Measurements from ENCODE around the gene KLHL8. TPM values are rescaled to one million over a fixed set of nuclear protein-coding genes. Genes with fewer than 3 reads are reported as not detected.

Gene KLHL8
- polyA plus RNA-seq, 1 donor (not counting 4 experiments of a cell fraction or from before 2014, with no cell fraction given): 6.7 TPM

DNA sequence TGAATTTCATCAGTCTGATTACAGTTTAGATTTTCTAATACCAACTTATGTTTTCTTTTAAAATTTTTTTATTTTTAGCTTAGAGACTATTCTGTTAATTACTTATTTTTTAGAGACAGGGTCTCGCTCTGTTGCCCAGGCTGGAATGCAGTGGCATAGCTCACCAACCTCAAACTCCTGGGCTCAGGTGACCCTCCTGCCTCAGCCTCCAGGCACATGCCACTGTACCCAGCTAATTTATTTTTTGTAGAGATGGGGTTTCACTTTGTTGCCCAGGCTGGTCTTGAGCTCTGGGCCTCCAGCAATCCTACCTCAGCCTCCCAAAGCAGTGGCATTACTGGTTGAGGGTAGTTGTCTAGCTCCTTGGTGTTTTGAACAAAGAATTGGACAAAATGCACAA lies 102.0 kb downstream of the KLHL8 start:
- no peaks in the 10 kb centered on the region for H3K9me3 ChIP-seq (ENCODE audit: control insufficient read depth, low read depth, low read length)
- H3K79me2 ChIP-seq (ENCODE audit: control insufficient read depth, insufficient read depth, low read length): peaks cover 3% of the 10 kb centered on the region
- no peaks in the 10 kb centered on the region for H3K27me3 ChIP-seq (ENCODE audit: control insufficient read depth, extremely low read depth, insufficient read depth, low read length)
- no peak overlapping the region for H3K4me3 ChIP-seq (ENCODE audit: control insufficient read depth in 2 of 3, extremely low read depth in 1 of 3, insufficient read depth in 2 of 3, low read depth in 1 of 3, low read length in 3 of 3)
- peaks cover 7 to 8% of the 10 kb centered on the region in 2 experiments for H3K36me3 ChIP-seq (ENCODE audit: control insufficient read depth in 2 of 2, extremely low read depth in 1 of 2, insufficient read depth in 2 of 2, low read length in 2 of 2)
- peaks cover 3% of the 10 kb centered on the region for H3K9me1 ChIP-seq (ENCODE audit: control insufficient read depth, extremely low read depth, insufficient read depth, low read length)
- H3K27ac ChIP-seq (ENCODE audit: control insufficient read depth, insufficient read depth, low read length): no peak overlapping the region
- dilution Hi-C loops (cut with MboI; ENCODE audit: extremely low pct_ligation_motif_present, low sequenced_read_pairs): no loop called here
- no peak overlapping the region for H3K9ac ChIP-seq (ENCODE audit: control insufficient read depth, extremely low read depth, insufficient read depth, low read length)
- FAIRE-seq: no peak
- TF ChIP-seq, protein P1, sequence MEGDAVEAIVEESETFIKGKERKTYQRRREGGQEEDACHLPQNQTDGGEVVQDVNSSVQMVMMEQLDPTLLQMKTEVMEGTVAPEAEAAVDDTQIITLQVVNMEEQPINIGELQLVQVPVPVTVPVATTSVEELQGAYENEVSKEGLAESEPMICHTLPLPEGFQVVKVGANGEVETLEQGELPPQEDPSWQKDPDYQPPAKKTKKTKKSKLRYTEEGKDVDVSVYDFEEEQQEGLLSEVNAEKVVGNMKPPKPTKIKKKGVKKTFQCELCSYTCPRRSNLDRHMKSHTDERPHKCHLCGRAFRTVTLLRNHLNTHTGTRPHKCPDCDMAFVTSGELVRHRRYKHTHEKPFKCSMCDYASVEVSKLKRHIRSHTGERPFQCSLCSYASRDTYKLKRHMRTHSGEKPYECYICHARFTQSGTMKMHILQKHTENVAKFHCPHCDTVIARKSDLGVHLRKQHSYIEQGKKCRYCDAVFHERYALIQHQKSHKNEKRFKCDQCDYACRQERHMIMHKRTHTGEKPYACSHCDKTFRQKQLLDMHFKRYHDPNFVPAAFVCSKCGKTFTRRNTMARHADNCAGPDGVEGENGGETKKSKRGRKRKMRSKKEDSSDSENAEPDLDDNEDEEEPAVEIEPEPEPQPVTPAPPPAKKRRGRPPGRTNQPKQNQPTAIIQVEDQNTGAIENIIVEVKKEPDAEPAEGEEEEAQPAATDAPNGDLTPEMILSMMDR (optimal IDR thresholded peaks at IDR 0.05 in 1 of 3, IDR thresholded peaks at IDR 0.05 in 1 of 3, conservative IDR thresholded peaks at IDR 0.05 in 1 of 3; ENCODE audit: extremely low read depth in 1 of 3, insufficient read depth in 2 of 3, low read length in 3 of 3): no peak
- TF ChIP-seq EZH2 (IDR thresholded peaks at IDR 0.05; ENCODE audit: low read length): no peak
- no peak overlapping the region for H2AFZ ChIP-seq (ENCODE audit: control insufficient read depth, low read length)
- no peaks in the 10 kb centered on the region for H4K20me1 ChIP-seq (ENCODE audit: control insufficient read depth, extremely low read depth, insufficient read depth, low read length)
- DNase-seq (ENCODE audit: low read depth, low spot score): no peak
- peaks cover 43% of the 10 kb centered on the region for H3K4me1 ChIP-seq (ENCODE audit: control insufficient read depth, extremely low read depth, insufficient read depth, low read length)
- H3K4me2 ChIP-seq (ENCODE audit: control insufficient read depth, extremely low read depth, insufficient read depth, low read depth, low read length): no peak overlapping the region

DNA sequence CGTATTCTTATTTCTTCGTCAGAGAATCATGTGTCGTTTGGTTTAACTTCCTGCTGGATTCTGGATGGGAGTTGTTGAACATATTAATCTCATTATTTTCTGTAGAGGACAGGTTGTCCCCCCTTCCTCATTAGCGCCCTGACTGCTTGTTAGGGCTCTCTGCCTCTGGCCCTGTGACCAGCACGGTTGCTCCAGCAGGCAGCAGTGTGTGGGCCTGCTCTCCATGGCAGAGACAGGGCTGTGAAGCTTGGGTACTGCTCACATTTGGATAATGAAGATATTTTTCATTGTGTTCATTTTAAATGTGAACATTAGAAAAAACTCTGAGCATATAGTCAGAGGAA lies 102.7 kb downstream of the KLHL8 start:
- H3K36me3 ChIP-seq (ENCODE audit: control insufficient read depth in 2 of 2, extremely low read depth in 1 of 2, insufficient read depth in 2 of 2, low read length in 2 of 2): peaks cover 10 to 12% of the 10 kb centered on the region in 2 experiments
- H3K9me3 ChIP-seq (ENCODE audit: control insufficient read depth, low read depth, low read length): no peaks in the 10 kb centered on the region
- no peak for TF ChIP-seq EZH2 (IDR thresholded peaks at IDR 0.05; ENCODE audit: low read length)
- TF ChIP-seq, protein P1 (optimal IDR thresholded peaks at IDR 0.05 in 1 of 3, IDR thresholded peaks at IDR 0.05 in 1 of 3, conservative IDR thresholded peaks at IDR 0.05 in 1 of 3; ENCODE audit: extremely low read depth in 1 of 3, insufficient read depth in 2 of 3, low read length in 3 of 3): no peak
- dilution Hi-C loops (cut with MboI; ENCODE audit: extremely low pct_ligation_motif_present, low sequenced_read_pairs): no loop called here
- H4K20me1 ChIP-seq (ENCODE audit: control insufficient read depth, extremely low read depth, insufficient read depth, low read length): no peaks in the 10 kb centered on the region
- no peak overlapping the region for H2AFZ ChIP-seq (ENCODE audit: control insufficient read depth, low read length)
- H3K4me3 ChIP-seq (ENCODE audit: control insufficient read depth in 2 of 3, extremely low read depth in 1 of 3, insufficient read depth in 2 of 3, low read depth in 1 of 3, low read length in 3 of 3): no peak overlapping the region
- H3K79me2 ChIP-seq (ENCODE audit: control insufficient read depth, insufficient read depth, low read length): no peaks in the 10 kb centered on the region
- peaks cover 3% of the 10 kb centered on the region for H3K9me1 ChIP-seq (ENCODE audit: control insufficient read depth, extremely low read depth, insufficient read depth, low read length)
- no peak overlapping the region for H3K4me2 ChIP-seq (ENCODE audit: control insufficient read depth, extremely low read depth, insufficient read depth, low read depth, low read length)
- FAIRE-seq (no peak), DNase-seq (ENCODE audit: low read depth, low spot score) (no peak)
- no peak overlapping the region for H3K27ac ChIP-seq (ENCODE audit: control insufficient read depth, insufficient read depth, low read length)
- H3K27me3 ChIP-seq (ENCODE audit: control insufficient read depth, extremely low read depth, insufficient read depth, low read length): no peaks in the 10 kb centered on the region
- H3K9ac ChIP-seq (ENCODE audit: control insufficient read depth, extremely low read depth, insufficient read depth, low read length): no peak overlapping the region
- peaks cover 43% of the 10 kb centered on the region for H3K4me1 ChIP-seq (ENCODE audit: control insufficient read depth, extremely low read depth, insufficient read depth, low read length)

Data from keratinocyte (primary cell).